Esophagus squamous epithelium (tissue), 4 donors: ENCODE measurements around the gene DHX15.

ENCODE experiments used
- POLR2A ChIP-seq, 4 donors: fragments of 450-650 bp; IDR thresholded peaks; one replicate each; pipeline ENCODE4 v1.6.1; 2017; ENCODE audit warnings: antibody characterized with exemption in 4 of 4, mild to moderate bottlenecking in 4 of 4, moderate library complexity in 3 of 4
- TF ChIP-seq, protein P1 (sequence below), 6 experiments: fragments of 450-650 bp in 4 of 6; fragments of 200-600 bp in 2 of 6; sonication (generic) in 2 of 6; IDR thresholded peaks; one replicate each; pipeline ENCODE4 v1.5.1; 2016 to 2019; ENCODE audit warnings: antibody characterized with exemption in 6 of 6, mild to moderate bottlenecking in 4 of 6, moderate library complexity in 4 of 6

DNA sequence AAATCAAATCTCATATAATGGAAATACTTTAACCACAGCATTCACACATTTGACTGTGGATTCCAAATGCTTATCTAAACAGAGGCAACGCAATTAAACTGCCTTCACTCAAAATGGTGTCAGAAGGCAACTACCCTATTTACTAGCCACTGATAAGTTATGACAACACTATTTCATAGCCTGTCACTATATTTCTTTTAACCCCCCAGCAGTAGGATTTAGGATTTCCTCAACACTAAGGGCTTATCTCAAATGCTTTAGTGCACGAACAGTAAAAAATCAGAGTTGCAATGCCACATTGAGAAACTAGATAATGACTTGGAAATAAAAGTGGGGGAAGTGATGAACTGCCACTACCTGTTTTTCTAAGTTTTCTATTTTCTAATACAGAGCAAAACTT is 66.7 kb downstream of the DHX15 start:
- no peak for TF ChIP-seq POLR2A (IDR thresholded peaks at IDR 0.05)
- TF ChIP-seq, protein P1, sequence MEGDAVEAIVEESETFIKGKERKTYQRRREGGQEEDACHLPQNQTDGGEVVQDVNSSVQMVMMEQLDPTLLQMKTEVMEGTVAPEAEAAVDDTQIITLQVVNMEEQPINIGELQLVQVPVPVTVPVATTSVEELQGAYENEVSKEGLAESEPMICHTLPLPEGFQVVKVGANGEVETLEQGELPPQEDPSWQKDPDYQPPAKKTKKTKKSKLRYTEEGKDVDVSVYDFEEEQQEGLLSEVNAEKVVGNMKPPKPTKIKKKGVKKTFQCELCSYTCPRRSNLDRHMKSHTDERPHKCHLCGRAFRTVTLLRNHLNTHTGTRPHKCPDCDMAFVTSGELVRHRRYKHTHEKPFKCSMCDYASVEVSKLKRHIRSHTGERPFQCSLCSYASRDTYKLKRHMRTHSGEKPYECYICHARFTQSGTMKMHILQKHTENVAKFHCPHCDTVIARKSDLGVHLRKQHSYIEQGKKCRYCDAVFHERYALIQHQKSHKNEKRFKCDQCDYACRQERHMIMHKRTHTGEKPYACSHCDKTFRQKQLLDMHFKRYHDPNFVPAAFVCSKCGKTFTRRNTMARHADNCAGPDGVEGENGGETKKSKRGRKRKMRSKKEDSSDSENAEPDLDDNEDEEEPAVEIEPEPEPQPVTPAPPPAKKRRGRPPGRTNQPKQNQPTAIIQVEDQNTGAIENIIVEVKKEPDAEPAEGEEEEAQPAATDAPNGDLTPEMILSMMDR (IDR thresholded peaks at IDR 0.05) = no peak
